H1 (cell line): ENCODE data around the gene ADARB2. TPM values are rescaled to one million over a fixed set of nuclear protein-coding genes. Genes with fewer than 3 reads are reported as not detected.

Experiments
- JUN ChIP-seq: IDR thresholded peaks from 2 replicates; pipeline ENCODE4 v1.6.1; 2011; ENCODE audit warnings: low read depth, mild to moderate bottlenecking, improper control_type of control experiment, low read length
- POLR2A ChIP-seq, 2 experiments: IDR thresholded peaks; 1 replicate in 1 of 2; 2 replicates in 1 of 2; pipeline ENCODE4 v1.6.1; 2011; ENCODE audit warnings: low read depth in 2 of 2, low read length in 2 of 2, mild to moderate bottlenecking in 2 of 2; ENCODE audit errors: control extremely low read depth in 1 of 2
- POLR2AphosphoS5 ChIP-seq: IDR thresholded peaks from 2 replicates; pipeline ENCODE4 v1.6.1; 2011; ENCODE audit warnings: low read depth, low read length
- SIN3A ChIP-seq, 2 experiments: IDR thresholded peaks in 1 of 2; conservative IDR thresholded peaks in 1 of 2; 2 replicates each; pipeline ENCODE4 v1.6.1; 2011 to 2012; ENCODE audit warnings: low read length in 2 of 2, improper control_type of control experiment in 1 of 2, low read depth in 1 of 2, mild to moderate bottlenecking in 1 of 2
- SP4 ChIP-seq: IDR thresholded peaks from 2 replicates; pipeline ENCODE4 v1.6.1; 2012; ENCODE audit warnings: low read length, inconsistent platforms
- polyA plus RNA-seq, 7 experiments: library from polyadenylated mRNA; depleted of rRNA in 3 of 7; stranded (reverse) in 5 of 7; unstranded in 2 of 7; fragments of >200 nt in 5 of 7; fragments of 200-250 nt in 2 of 7; gene quantifications; 1 replicate in 5 of 7; 2 replicates in 1 of 7; 4 replicates in 1 of 7; pipeline versions ENCODE4 v1.2.1 to v1.2.3, GENCODE V29; 2011 to 2013; ENCODE audit warnings: missing spikeins in 2 of 7, mixed read lengths in 2 of 7
- total RNA-seq: library from RNA; stranded (reverse); fragmentation: NEBNext Ultra II Directional; extraction: Animal tissue kit (Norgen Biotek cat#: 25700); gene quantifications from 2 replicates; pipeline ENCODE4 v1.2.1, GENCODE V29; 2021

The ADARB2 gene
- total and polyA plus RNA-seq, 2 of the 8 experiments (the other 6 are each of a cell fraction or from before 2014, with no cell fraction given): 2.2 to 2.8 TPM

DNA sequence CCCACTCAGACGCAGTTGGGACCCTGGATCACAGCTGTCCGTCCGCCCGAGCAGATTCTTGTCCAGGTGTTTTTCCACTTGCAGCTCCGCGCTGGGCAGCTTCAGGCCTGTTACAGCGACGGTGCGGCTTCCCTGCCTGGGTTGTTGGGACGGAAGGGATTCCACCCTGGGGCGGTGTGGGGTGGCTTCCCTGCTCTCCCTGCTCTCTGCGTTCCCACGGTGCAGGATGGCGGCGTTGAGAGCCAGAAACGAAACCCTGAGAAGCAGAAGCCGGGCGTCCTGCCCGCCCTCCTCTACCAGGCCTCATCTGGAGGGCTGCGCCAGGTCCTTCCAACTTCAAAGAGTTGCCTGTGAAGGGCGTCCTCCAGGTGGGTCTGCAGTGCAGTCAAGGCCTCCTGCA is 194.4 kb downstream of the ADARB2 start (continued):
- TF ChIP-seq POLR2AphosphoS5 (no peak), SIN3A (conservative IDR thresholded peaks at IDR 0.05 in 1 of 2, IDR thresholded peaks at IDR 0.05 in 1 of 2; ENCODE audit: low read depth in 1 of 2, low read length in 2 of 2) (no peak), SP4 (no peak), JUN (no peak), POLR2A (IDR thresholded peaks at IDR 0.05; ENCODE audit: control extremely low read depth in 1 of 2, low read depth in 2 of 2, low read length in 2 of 2) (no peak)
